ENCODE results near the gene KIF26B. TPM values are rescaled to one million over a fixed set of nuclear protein-coding genes. Genes with fewer than 3 reads are reported as not detected.

KIF26B gene
- total and polyA plus RNA-seq, 2 of the 4 experiments (the other 2 are of a cell fraction), result 0.53 to 0.54 TPM

- H3K4ac ChIP-seq (ENCODE audit: low read depth, low read length), result no peak overlapping the region
- 0 out of 4 replicates have a peak, but pooled peaks cover 0 to 3% of the 10 kb centered on the region in 2 experiments for H3K79me1 ChIP-seq (ENCODE audit: low read depth in 1 of 2, low read length in 2 of 2)
- intact Hi-C loops (cut with micrococcal nuclease) (loop anchor here (1.0 kb wide), 1 partner anchor 15 kb away; no protein-coding TSS in a partner anchor), in situ Hi-C loops (cut with MboI; ENCODE audit: low sequenced_read_pairs) (no loop called here), dilution Hi-C loops (cut with HindIII; ENCODE audit: low sequenced_read_pairs, unreplicated experiment) (no loop called here)
- no peaks in the 10 kb centered on the region for H3K36me3 ChIP-seq (ENCODE audit: control insufficient read depth, insufficient read depth, low read length)
- no peaks in the 10 kb centered on the region for H4K20me1 ChIP-seq (ENCODE audit: insufficient read depth, low read length)
- no peak overlapping the region for H4K8ac ChIP-seq (ENCODE audit: low read depth in 2 of 2, low read length in 2 of 2)
- ChIA-PET CTCF (no interaction called here), POLR2A (ENCODE audit: unreplicated experiment) (no interaction called here)
- no peaks in the 10 kb centered on the region; the same call in 1 of the 2 replicates for H3K9me3 ChIP-seq (ENCODE audit: control insufficient read depth, insufficient read depth, low read length)
- no peak overlapping the region; the same call in 1 of the 2 replicates for H3K27ac ChIP-seq (ENCODE audit: insufficient read depth, low read length)
- no peak overlapping the region for H2AK5ac ChIP-seq (ENCODE audit: low read depth, low read length)
- H3K4me1 ChIP-seq (ENCODE audit: control insufficient read depth, insufficient read depth, low read length), result peaks cover 4% of the 10 kb centered on the region
- no peak overlapping the region for H2AK9ac ChIP-seq (replicated peaks; ENCODE audit: low read depth, low read length, poor library complexity)
- H3K56ac ChIP-seq (ENCODE audit: extremely low read depth, insufficient read depth, low read length), result no peak overlapping the region
- no peaks in the 10 kb centered on the region for H3K9me1 ChIP-seq (ENCODE audit: insufficient read depth, low read length)
- no peak for TF ChIP-seq POLR2A (IDR thresholded peaks at IDR 0.05; ENCODE audit: low read depth, low read length)
- 0 out of 2 replicates have a peak overlapping the region, but pooled peaks have one; percentile 29 for H3K18ac ChIP-seq (ENCODE audit: low read depth, low read length)
- H3K14ac ChIP-seq (replicated peaks; ENCODE audit: low read depth, low read length), result no peak overlapping the region
- H2BK120ac ChIP-seq (ENCODE audit: low read depth, low read length), result no peak overlapping the region
- H2BK5ac ChIP-seq (ENCODE audit: low read depth, low read length, poor library complexity, severe bottlenecking), result no peak overlapping the region
- no CpG with 5 or more reads among the region's 1 CpG for WGBS, 2 experiments (ENCODE audit: extremely low coverage in 2 of 2, insufficient read length in 1 of 2)
- DNase-seq (no peak), ATAC-seq (ENCODE audit: low read depth) (no peak)
- no peaks in the 10 kb centered on the region for H3K27me3 ChIP-seq (ENCODE audit: control insufficient read depth, insufficient read depth, low read length)
- H3K23ac ChIP-seq (ENCODE audit: low read depth, low read length), result no peak overlapping the region
- H3K4me2 ChIP-seq (ENCODE audit: low read depth, low read length), result no peak overlapping the region
- no peak overlapping the region for H3K9ac ChIP-seq (ENCODE audit: low read depth, low read length)
- no peak overlapping the region for H4K91ac ChIP-seq (ENCODE audit: insufficient read depth, low read depth, low read length)
- no TSS peak for BruUV-seq (replicated peaks)
- no peak overlapping the region for H3K4me3 ChIP-seq (ENCODE audit: insufficient read depth, low read depth, low read length)
- no peak overlapping the region for H2BK20ac ChIP-seq (ENCODE audit: low read depth, low read length)
- H4K5ac ChIP-seq (ENCODE audit: low read depth, low read length), result no peak overlapping the region
- H2BK15ac ChIP-seq (ENCODE audit: low read depth, low read length), result no peak overlapping the region
- H2AFZ ChIP-seq (replicated peaks; ENCODE audit: low read length, poor library complexity), result no peak overlapping the region
Observed at GRCh38 chr1:245448531-245448930, 293.7 kb downstream of the KIF26B start.

All from IMR-90 (cell line).